Activated T-cell treated with anti-CD3 and anti-CD28 coated beads, Interleukin-2, amount 50 U/mL, for 24 hours (primary cell): ENCODE results near the gene USF1.
A peak's percentile ranks its signal among the peaks of the same experiment; 100 is the strongest.

Experiments
- DNase-seq: peaks from one replicate; pipeline ENCODE4 v3.0.0-alpha.2; 2020
- H3K27ac Mint-ChIP-seq: 2 replicates; pipeline ENCODE4 v1.8.0; 2020; ENCODE audit warnings: mild to moderate bottlenecking, mixed read lengths
- H3K27me3 Mint-ChIP-seq: 2 replicates; pipeline ENCODE4 v1.8.0; 2020; ENCODE audit warnings: mixed read lengths
- H3K36me3 Mint-ChIP-seq: 2 replicates; pipeline ENCODE4 v1.8.0; 2020; ENCODE audit warnings: low read depth, mixed read lengths
- H3K4me1 Mint-ChIP-seq: 2 replicates; pipeline ENCODE4 v1.8.0; 2020; ENCODE audit warnings: low read depth, mixed read lengths
- H3K4me3 Mint-ChIP-seq: 2 replicates; pipeline ENCODE4 v1.8.0; 2020; ENCODE audit warnings: mild to moderate bottlenecking, moderate library complexity, mixed read lengths
- H3K9me3 Mint-ChIP-seq: 2 replicates; pipeline ENCODE4 v1.8.0; 2020; ENCODE audit warnings: mixed read lengths

USF1 gene, protein sequence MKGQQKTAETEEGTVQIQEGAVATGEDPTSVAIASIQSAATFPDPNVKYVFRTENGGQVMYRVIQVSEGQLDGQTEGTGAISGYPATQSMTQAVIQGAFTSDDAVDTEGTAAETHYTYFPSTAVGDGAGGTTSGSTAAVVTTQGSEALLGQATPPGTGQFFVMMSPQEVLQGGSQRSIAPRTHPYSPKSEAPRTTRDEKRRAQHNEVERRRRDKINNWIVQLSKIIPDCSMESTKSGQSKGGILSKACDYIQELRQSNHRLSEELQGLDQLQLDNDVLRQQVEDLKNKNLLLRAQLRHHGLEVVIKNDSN

DNA sequence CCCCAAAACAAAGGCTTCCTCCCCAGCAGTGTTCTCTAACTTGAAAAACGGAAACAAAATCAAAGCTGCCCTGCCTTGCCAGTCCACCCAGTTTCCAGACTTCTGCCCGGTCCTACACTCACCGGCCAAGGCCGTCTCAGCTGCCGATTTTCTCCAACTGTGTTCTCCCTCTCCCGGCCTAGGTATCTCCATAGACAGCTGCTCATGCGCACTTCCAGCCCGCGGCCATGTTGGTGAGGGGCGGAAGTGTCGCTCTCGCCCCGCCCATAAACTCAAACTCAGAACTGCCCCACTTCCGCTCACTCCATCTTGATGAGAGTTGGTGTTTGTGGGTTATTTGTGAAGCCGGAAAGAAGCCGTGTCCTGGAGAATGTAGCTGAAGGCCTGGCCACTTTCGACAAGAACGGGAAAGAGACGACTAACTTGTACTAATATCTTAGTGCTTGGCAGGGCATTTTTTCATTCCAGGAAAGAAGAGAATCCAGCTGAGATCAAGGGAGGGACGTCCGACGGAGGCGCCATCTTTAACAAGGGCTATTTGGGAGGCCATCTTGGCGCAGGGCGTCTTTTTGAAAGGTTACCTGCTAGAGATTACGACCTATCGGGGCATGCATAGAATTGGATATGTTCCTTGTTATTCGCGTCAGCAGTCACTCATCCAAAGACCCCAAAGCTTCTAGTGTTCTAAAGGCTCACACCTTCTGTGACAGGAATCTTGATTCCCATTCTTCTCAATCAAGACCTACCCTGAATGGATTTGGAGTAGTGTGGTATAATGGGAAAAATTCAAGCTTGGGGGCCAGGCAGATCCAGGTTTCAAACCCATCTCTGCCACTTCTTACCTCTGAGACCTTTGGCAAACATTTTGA, at the start of gene USF1:
Gene USF1 (minus strand): TSS at position 242 of the 869 bp plus-strand sequence. CDS start 2,702 bp downstream, outside the sequence.
- DNase-seq: peak; percentile 94
- H3K27me3 Mint-ChIP-seq: no peaks in the 10 kb centered on the region
- H3K36me3 Mint-ChIP-seq: peaks cover 91% of the 10 kb centered on the region
- no peaks in the 10 kb centered on the region for H3K9me3 Mint-ChIP-seq
- peak within 1 kb of the TSS; percentile 98 for H3K27ac Mint-ChIP-seq
- peaks cover 40% of the 10 kb centered on the region for H3K4me1 Mint-ChIP-seq
- peak within 1 kb of the TSS; percentile 88 for H3K4me3 Mint-ChIP-seq

DNA sequence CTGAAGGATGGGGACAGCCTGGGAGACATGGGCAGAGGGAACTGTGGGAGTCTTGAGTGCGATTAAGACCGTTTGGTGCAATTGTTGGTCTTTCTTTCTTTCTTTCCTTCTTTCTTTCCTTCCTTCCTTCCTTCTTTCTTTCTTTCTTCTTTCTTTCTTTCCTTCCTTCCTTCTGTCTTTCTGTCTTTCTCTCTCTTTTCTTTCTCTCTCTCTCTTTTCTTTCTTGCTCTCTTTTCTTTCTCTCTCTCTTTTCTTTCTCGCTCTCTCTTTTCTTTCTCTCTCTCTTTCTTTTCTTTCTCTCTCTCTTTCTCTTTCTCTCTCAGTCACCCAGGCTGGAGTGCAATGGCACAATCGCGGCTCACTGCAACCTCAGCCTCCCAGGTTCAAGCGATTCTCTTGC, 49.5 kb upstream of the USF1 start:
- Mint-ChIP-seq H3K4me3 (no peak overlapping the region), H3K36me3 (peaks cover 15% of the 10 kb centered on the region), H3K27ac (no peak overlapping the region), H3K4me1 (peaks cover 73% of the 10 kb centered on the region), H3K9me3 (no peaks in the 10 kb centered on the region), H3K27me3 (no peaks in the 10 kb centered on the region)
- DNase-seq: no peak

DNA sequence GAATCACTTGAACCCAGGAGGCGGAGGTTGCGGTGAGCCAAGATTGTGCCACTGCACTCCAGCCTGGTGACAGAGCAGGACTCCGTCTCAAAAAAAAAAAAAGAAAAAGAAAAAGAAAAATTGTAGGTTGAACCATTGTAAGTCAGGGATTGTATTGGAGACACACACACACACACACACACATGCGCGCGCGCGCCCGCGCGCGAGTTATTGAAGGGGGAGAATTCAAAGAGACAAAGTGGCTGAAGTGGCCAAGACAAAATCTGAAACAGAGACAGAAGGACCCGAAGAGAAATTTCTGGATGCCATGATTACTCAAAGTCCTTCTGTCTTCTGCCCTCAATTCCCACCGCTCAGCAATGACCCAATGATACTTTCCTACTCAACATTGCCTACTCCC, 48.7 kb upstream of the USF1 start:
- DNase-seq: no peak
- Mint-ChIP-seq H3K27ac (no peak overlapping the region), H3K9me3 (no peaks in the 10 kb centered on the region), H3K4me3 (no peak overlapping the region), H3K36me3 (peaks cover 7% of the 10 kb centered on the region), H3K27me3 (no peaks in the 10 kb centered on the region), H3K4me1 (peaks cover 77% of the 10 kb centered on the region)

DNA sequence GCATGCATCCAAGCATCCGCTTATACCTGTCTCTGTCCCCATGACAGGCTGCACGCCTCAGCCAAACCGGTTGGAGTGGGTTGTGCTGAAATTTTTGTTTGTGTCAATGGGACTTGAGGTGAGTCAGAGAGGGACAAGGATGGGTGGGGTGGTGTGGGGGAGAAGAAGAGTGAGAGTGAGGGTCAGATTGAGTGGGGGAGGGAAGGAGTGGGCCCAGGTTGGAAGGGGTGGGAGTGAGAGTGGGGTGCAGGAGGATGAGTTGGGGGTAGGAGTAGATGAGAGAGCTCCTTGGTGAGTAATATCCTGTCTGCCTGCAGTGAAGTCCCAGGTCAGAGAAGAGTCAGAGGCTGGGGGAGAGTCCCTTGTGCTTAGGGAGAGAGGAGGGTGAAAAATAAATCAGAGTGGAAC, 46.8 kb upstream of the USF1 start:
- Mint-ChIP-seq H3K27me3 (no peaks in the 10 kb centered on the region), H3K4me1 (peaks cover 65% of the 10 kb centered on the region), H3K9me3 (no peaks in the 10 kb centered on the region), H3K4me3 (peak overlapping the region; percentile 26), H3K36me3 (no peaks in the 10 kb centered on the region), H3K27ac (peak overlapping the region; percentile 81)
- peak; percentile 60 for DNase-seq

DNA sequence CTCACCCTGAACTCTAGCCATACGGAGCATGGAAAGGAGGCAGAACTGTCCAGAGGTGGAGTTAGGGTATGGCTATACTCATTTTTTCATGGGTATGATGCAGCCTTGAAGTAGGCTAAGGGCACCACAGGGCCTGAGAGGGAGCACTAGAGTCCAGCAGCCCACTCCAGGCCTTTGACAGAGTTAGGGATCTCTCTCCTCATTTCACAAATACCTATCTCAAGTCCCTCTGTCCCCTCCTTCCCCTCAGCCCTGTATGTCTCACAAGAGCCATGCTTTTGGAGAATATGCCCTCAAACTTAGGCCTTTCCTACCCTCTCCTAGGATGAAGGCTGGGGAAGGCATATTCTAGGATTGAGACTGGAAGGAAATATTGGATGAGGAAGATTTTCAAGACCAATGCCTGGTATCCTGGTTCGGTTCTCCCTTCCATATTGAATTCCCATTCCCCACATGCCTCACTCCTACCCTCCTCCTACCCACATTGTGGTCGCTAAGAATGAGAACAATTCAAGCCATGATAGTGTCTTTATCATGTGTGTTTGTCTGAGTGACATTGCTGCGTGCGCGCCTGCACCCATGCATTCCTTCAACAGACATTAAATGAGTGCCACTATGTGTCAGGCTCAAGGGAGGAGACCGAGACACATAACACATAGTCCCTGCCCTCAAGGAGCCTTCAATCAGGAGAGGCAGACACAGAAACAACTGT, 46.2 kb upstream of the USF1 start:
- H3K9me3 Mint-ChIP-seq: no peaks in the 10 kb centered on the region
- peaks cover 58% of the 10 kb centered on the region for H3K4me1 Mint-ChIP-seq
- H3K4me3 Mint-ChIP-seq: no peak overlapping the region
- DNase-seq: no peak
- H3K27ac Mint-ChIP-seq: peak overlapping the region; percentile 81
- H3K27me3 Mint-ChIP-seq: no peaks in the 10 kb centered on the region
- no peaks in the 10 kb centered on the region for H3K36me3 Mint-ChIP-seq

DNA sequence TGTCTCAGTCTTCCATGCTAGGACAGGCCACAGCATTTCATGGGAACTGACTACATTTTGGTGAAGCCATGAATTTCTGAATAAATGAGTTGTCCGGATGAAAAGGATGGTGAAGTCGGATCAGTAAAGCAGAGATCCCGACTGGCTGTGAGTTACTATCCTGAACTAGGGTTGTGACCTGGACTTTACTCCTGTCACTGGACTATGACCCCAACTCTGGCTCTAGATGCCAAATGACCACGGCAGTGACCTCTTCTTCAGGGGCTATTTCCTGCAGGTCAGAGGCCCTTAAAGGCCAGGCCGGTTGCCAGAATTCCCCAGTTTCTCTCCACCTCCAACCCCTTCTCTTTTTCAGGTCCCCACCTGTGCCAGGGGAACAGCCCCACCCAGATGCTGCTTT, 45.3 kb upstream of the USF1 start:
- H3K4me1 Mint-ChIP-seq: peaks cover 51% of the 10 kb centered on the region
- H3K27ac Mint-ChIP-seq: no peak overlapping the region
- no peak overlapping the region for H3K4me3 Mint-ChIP-seq
- no peak for DNase-seq
- no peaks in the 10 kb centered on the region for H3K36me3 Mint-ChIP-seq
- no peaks in the 10 kb centered on the region for H3K27me3 Mint-ChIP-seq
- H3K9me3 Mint-ChIP-seq: no peaks in the 10 kb centered on the region

DNA sequence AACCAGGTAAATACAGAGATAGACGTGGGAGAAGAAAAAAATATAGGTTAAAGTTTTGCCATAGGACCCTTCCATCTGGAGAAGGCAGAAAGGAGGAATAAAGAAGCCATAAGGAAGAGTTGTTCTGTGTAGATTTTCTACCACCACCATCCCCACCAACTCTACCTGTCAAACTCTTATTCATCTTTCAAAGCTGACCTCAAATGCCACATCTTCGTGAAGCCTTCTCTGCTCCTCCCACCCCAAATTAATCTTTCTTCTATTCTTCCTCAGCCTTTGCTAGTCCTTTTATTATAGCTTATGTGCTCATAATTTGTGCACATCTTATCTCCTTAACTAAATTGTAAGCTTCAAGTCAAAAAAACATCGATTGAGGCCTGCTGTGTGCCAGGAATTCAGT, 44.8 kb upstream of the USF1 start:
- H3K27me3 Mint-ChIP-seq: no peaks in the 10 kb centered on the region
- H3K27ac Mint-ChIP-seq: no peak overlapping the region
- peaks cover 48% of the 10 kb centered on the region for H3K4me1 Mint-ChIP-seq
- H3K36me3 Mint-ChIP-seq: no peaks in the 10 kb centered on the region
- DNase-seq: no peak
- no peak overlapping the region for H3K4me3 Mint-ChIP-seq
- no peaks in the 10 kb centered on the region for H3K9me3 Mint-ChIP-seq

DNA sequence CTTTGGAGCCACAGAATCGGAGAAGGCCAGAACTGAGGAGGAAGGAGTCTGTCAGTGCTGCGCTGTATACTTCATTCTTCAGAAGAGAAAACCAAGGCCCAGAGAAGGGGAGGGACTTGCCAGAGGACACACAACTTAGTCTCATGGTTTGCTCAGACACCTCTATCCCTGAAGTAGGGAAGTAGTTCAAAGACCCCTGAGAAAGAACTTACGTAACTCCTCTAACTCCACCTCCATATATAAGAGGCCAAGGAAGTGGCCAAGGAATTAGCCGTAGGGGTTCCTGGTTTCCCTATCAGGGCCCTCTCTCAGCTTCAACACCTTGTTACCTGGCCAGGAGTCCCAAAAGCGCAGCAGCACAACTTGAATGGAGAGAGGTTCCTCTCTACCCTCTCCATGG, 44.2 kb upstream of the USF1 start:
- Mint-ChIP-seq H3K27ac (no peak overlapping the region), H3K9me3 (no peaks in the 10 kb centered on the region), H3K27me3 (no peaks in the 10 kb centered on the region), H3K36me3 (no peaks in the 10 kb centered on the region), H3K4me1 (peaks cover 46% of the 10 kb centered on the region), H3K4me3 (no peak overlapping the region)
- no peak for DNase-seq

DNA sequence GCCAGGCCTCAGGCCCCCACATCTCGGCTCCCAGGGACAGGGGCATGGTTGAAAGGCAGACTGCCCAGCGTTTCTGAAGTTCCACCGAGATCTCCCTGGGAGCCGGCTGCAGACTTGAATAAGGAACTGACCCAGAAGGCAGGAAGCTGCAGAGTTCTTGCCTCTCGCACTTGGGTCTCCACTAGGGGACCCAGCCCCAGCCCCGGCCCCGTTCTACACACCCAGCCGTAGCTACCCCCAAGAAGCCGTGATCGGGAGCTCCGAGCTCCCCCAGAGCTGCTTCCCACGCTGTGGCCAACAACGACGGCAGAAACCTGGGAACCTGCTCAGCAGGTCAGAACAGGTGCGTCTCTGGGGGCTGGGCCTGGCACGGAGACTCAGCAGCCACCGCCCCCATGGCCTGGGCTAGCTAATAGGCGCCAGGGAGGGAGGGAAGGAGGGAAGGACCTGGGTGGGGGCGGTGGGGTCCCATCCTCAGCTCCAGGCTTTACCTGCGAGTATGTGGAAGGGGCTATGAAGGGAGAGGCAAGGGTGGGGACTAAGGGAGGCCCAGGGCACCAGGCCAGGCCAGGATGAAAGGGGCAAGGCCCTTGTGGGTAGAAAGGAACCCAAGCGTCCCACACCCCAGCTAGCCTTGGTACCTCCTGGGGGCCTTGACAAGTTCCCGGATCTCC, 43.6 kb upstream of the USF1 start, which contains the start of gene NECTIN4:
Gene NECTIN4 (minus strand): TSS at position 308 of the 674 bp plus-strand sequence. CDS start 262 bp downstream, at position 46.
- no peaks in the 10 kb centered on the region for H3K36me3 Mint-ChIP-seq
- DNase-seq: no peak
- H3K4me1 Mint-ChIP-seq: peaks cover 43% of the 10 kb centered on the region
- no peak within 1 kb of the TSS for H3K27ac Mint-ChIP-seq
- H3K27me3 Mint-ChIP-seq: no peaks in the 10 kb centered on the region
- no peak within 1 kb of the TSS for H3K4me3 Mint-ChIP-seq
- no peaks in the 10 kb centered on the region for H3K9me3 Mint-ChIP-seq

DNA sequence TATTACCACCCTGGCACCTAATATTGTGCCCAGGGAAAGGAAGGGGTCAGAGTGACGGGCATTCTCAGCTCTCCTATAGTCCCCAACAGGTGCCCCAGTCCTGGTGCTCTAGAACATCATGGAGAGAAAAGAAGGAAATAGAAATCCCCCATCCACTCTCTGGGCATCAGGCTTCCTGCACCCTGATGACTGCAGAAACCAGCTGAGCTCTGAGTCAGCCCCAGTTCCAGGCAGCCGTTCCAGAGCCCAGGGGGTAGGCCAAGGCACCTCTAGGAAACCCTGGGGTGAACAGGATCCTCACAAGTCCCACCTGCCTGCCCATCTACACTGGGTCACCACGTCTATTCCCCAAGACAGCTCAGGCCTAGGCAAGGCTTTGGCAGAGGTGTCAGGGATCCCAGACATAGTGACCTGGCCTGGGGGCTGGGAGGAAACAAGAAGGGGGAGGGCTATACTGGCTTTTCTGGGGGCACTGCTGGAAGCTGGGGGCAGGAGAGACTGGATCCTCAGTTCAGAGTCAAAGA, 42.9 kb upstream of the USF1 start:
- Mint-ChIP-seq H3K9me3 (no peaks in the 10 kb centered on the region), H3K4me1 (peaks cover 38% of the 10 kb centered on the region), H3K27ac (no peak overlapping the region), H3K4me3 (no peak overlapping the region), H3K27me3 (no peaks in the 10 kb centered on the region), H3K36me3 (no peaks in the 10 kb centered on the region)
- no peak for DNase-seq

DNA sequence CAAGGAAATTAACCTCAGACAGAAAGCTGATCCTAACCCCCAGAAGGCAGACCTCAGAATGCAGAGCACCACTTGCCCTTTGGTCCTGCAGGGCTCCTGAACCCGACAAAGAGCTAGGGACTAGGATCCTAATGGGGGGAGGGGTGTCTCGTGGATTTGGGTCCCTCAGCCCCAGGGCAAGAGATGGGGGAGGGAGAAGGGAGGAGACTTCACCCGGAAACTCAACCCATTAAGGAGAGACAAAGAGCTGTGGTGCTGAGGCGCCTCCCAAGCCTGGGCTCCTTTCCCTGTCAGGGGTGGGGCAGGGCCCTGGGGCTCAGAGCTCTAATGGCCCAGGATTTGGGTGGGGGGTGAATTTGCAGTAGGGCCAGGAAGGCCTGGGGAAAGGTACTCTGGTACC, 40.7 kb upstream of the USF1 start:
- no peak for DNase-seq
- H3K9me3 Mint-ChIP-seq: no peaks in the 10 kb centered on the region
- no peak overlapping the region for H3K4me3 Mint-ChIP-seq
- H3K4me1 Mint-ChIP-seq: peaks cover 16% of the 10 kb centered on the region
- no peaks in the 10 kb centered on the region for H3K27me3 Mint-ChIP-seq
- H3K36me3 Mint-ChIP-seq: no peaks in the 10 kb centered on the region
- H3K27ac Mint-ChIP-seq: no peak overlapping the region

DNA sequence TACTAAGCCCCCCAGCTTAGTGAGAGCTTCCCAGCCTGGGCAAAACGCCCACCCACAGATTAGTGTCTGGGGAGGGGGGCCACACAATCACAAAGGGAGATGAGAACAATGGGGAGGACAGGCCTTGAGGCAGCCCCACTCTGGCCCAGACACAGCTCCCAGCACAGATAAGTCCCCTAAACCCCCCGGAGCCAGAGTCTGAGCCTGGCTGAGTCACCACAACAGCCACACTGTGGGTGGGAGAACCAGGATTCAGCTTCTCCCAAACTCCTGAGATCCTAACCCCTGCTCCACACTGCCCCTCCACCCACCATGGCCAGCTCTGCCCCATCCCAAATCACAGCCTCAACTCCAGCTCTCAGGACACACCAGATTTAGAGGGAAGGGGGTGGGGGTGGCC, 39.4 kb upstream of the USF1 start:
- H3K9me3 Mint-ChIP-seq: no peaks in the 10 kb centered on the region
- H3K36me3 Mint-ChIP-seq: no peaks in the 10 kb centered on the region
- no peak for DNase-seq
- H3K27ac Mint-ChIP-seq: no peak overlapping the region
- no peaks in the 10 kb centered on the region for H3K27me3 Mint-ChIP-seq
- no peak overlapping the region for H3K4me3 Mint-ChIP-seq
- peaks cover 7% of the 10 kb centered on the region for H3K4me1 Mint-ChIP-seq

DNA sequence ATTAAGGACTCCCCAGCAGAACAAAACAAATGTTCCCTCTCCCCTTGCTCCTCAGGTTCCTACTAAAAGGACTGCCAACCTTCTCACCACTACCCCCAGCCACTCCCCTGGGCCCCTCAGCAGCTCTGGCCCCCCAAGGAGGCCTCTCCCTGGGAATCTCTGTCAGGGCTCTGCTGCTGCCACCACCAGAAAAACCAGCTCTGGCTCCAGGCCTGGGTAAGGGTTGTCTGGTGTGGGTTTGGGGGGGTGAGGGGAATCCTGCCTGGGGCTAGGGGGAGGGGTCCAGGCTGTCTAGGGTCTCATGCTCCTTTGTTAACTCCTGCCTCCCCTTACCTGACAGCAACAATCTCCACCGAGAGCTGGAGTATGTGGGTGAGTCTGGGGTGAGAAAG, 38.8 kb upstream of the USF1 start:
- H3K27me3 Mint-ChIP-seq: no peaks in the 10 kb centered on the region
- H3K9me3 Mint-ChIP-seq: no peaks in the 10 kb centered on the region
- H3K4me1 Mint-ChIP-seq: peaks cover 4% of the 10 kb centered on the region
- H3K36me3 Mint-ChIP-seq: no peaks in the 10 kb centered on the region
- no peak overlapping the region for H3K4me3 Mint-ChIP-seq
- no peak for DNase-seq
- no peak overlapping the region for H3K27ac Mint-ChIP-seq
